ENCODE measurements around the gene CCDC87. TPM values are rescaled to one million over a fixed set of nuclear protein-coding genes. Genes with fewer than 3 reads are reported as not detected.
A peak's percentile ranks its signal among the peaks of the same experiment; 100 is the strongest.
"Not testable (repeated sequence)": the region's sequence is repeated elsewhere in the genome, so short reads cannot be mapped to it uniquely, and the experiment has no call there.

The CCDC87 gene, protein sequence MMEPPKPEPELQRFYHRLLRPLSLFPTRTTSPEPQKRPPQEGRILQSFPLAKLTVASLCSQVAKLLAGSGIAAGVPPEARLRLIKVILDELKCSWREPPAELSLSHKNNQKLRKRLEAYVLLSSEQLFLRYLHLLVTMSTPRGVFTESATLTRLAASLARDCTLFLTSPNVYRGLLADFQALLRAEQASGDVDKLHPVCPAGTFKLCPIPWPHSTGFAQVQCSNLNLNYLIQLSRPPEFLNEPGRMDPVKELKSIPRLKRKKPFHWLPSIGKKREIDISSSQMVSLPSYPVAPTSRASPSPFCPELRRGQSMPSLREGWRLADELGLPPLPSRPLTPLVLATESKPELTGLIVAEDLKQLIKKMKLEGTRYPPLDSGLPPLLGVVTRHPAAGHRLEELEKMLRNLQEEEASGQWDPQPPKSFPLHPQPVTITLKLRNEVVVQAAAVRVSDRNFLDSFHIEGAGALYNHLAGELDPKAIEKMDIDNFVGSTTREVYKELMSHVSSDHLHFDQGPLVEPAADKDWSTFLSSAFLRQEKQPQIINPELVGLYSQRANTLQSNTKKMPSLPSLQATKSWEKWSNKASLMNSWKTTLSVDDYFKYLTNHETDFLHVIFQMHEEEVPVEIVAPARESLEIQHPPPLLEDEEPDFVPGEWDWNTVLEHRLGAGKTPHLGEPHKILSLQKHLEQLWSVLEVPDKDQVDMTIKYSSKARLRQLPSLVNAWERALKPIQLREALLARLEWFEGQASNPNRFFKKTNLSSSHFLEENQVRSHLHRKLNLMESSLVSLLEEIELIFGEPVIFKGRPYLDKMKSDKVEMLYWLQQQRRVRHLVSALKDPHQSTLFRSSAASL
- total RNA-seq (0.36 and 0.53 TPM in 2 replicates), polyA plus RNA-seq (0.22 TPM in 1 of 2 replicates, not detected in the other)

DNA sequence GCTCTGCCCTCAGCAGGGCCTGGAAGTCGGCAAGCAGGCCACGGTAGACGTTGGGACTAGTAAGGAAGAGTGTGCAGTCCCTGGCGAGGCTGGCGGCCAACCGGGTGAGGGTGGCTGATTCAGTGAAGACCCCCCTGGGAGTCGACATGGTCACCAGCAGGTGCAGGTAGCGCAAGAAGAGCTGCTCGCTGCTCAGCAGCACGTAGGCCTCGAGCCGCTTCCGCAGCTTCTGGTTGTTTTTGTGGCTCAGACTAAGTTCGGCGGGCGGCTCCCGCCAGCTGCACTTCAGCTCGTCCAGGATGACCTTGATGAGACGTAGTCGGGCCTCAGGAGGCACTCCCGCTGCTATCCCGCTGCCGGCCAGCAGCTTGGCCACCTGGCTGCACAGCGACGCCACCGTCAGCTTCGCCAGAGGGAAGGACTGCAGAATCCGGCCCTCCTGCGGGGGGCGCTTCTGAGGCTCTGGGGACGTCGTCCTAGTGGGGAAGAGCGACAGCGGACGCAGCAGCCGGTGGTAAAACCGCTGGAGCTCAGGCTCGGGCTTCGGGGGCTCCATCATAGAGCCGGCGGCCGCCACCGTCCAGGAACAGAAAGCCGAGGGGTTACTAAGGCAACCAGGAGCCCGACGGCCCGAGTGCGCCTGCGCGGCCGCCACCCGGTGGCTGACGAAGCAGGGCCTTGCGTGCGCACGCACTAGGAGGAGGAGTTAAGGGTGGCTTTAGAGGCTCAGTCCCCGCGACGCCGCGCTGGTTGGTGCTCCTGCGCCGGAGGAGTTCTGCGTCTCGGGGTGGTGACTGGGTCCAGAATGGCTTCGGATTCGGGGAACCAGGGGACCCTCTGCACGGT, at the start of gene CCDC87, which contains the start of gene CCS:
Gene CCDC87, minus strand, starts transcription at position 607 of the 846 bp plus-strand sequence. Its CDS starts 48 bp downstream, at position 559.
Gene CCS, plus strand, starts transcription at position 729 of the 846 bp plus-strand sequence. Its CDS starts 77 bp downstream, at position 806.
- Histone ChIP-seq H3K4me1 (ENCODE audit: insufficient read depth) (peaks cover 15% of the 10 kb centered on the region), H3K9me3 (ENCODE audit: low read depth) (no peaks in the 10 kb centered on the region), H3K27me3 (no peaks in the 10 kb centered on the region), H3K4me2 (peak within 1 kb of the TSS; percentile 91), H4K20me1 (ENCODE audit: insufficient read depth, poor library complexity, severe bottlenecking) (no peaks in the 10 kb centered on the region), H2AFZ (peak within 1 kb of the TSS; percentile 95), H3K36me3 (replicated peaks; ENCODE audit: insufficient read depth, low read depth) (no peaks in the 10 kb centered on the region), H3K27ac (peak within 1 kb of the TSS; percentile 84), H3K79me2 (peaks cover 36% of the 10 kb centered on the region), H3K4me3 (peak within 1 kb of the TSS; percentile 69), H3K9me2 (replicated peaks; ENCODE audit: insufficient read depth) (no peaks in the 10 kb centered on the region)
- DNase-seq (ENCODE audit: low spot score), result peak; percentile 99
- WGBS (ENCODE audit: low lambda C conversion rate, missing lambda C conversion rate), result 19% methylated on average over 61 of the region's 68 CpGs
- TF ChIP-seq EZH2 (IDR thresholded peaks at IDR 0.05; ENCODE audit: borderline replicate concordance), result no peak
- no peak for TF ChIP-seq EZH2phosphoT487 (IDR thresholded peaks at IDR 0.05; ENCODE audit: low read depth, severe bottlenecking, unreplicated experiment)
- TF ChIP-seq, protein P1, sequence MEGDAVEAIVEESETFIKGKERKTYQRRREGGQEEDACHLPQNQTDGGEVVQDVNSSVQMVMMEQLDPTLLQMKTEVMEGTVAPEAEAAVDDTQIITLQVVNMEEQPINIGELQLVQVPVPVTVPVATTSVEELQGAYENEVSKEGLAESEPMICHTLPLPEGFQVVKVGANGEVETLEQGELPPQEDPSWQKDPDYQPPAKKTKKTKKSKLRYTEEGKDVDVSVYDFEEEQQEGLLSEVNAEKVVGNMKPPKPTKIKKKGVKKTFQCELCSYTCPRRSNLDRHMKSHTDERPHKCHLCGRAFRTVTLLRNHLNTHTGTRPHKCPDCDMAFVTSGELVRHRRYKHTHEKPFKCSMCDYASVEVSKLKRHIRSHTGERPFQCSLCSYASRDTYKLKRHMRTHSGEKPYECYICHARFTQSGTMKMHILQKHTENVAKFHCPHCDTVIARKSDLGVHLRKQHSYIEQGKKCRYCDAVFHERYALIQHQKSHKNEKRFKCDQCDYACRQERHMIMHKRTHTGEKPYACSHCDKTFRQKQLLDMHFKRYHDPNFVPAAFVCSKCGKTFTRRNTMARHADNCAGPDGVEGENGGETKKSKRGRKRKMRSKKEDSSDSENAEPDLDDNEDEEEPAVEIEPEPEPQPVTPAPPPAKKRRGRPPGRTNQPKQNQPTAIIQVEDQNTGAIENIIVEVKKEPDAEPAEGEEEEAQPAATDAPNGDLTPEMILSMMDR (IDR thresholded peaks at IDR 0.05; ENCODE audit: poor library complexity), result peak; percentile 68

DNA sequence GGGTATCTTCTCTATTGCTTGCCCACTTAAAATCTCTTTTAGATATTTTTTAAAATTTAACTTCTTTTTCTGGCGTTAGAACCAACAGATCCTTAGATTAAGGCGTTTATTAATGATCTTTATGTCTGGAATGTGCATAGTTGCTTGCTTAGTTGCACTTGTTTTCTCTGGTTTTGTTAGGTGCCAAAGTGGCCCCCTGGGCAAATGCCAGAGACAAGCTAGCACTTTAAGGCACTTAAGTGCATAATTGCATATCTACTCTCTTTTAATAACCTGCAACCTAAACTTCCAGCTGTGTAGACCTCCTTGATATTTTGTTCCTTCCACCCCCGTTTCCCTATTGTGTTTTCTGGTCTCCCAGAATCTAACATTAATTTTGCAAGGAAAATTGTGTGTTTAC, 49.0 kb upstream of the CCDC87 start:
- H3K9me2 ChIP-seq (replicated peaks; ENCODE audit: insufficient read depth), result no peaks in the 10 kb centered on the region
- 35% methylated on average over 3 of the region's 3 CpGs for WGBS (ENCODE audit: low lambda C conversion rate, missing lambda C conversion rate)
- TF ChIP-seq, protein P1 (IDR thresholded peaks at IDR 0.05; ENCODE audit: poor library complexity), result no peak
- TF ChIP-seq EZH2 (IDR thresholded peaks at IDR 0.05; ENCODE audit: borderline replicate concordance) (no peak), EZH2phosphoT487 (IDR thresholded peaks at IDR 0.05; ENCODE audit: low read depth, severe bottlenecking, unreplicated experiment) (no peak)
- H3K36me3 ChIP-seq (replicated peaks; ENCODE audit: insufficient read depth, low read depth), result peaks cover 3% of the 10 kb centered on the region
- no peak for DNase-seq (ENCODE audit: low spot score)
- H3K27me3 ChIP-seq, result no peaks in the 10 kb centered on the region
- peak overlapping the region; percentile 96 for H3K4me2 ChIP-seq
- H3K27ac ChIP-seq, result no peak overlapping the region
- peaks cover 49% of the 10 kb centered on the region for H3K4me1 ChIP-seq (ENCODE audit: insufficient read depth)
- H3K9me3 ChIP-seq (ENCODE audit: low read depth), result no peaks in the 10 kb centered on the region
- H3K79me2 ChIP-seq, result peaks cover 91% of the 10 kb centered on the region
- peak overlapping the region; percentile 47 for H3K4me3 ChIP-seq
- no peak overlapping the region for H2AFZ ChIP-seq
- H4K20me1 ChIP-seq (ENCODE audit: insufficient read depth, poor library complexity, severe bottlenecking), result peaks cover 78% of the 10 kb centered on the region

DNA sequence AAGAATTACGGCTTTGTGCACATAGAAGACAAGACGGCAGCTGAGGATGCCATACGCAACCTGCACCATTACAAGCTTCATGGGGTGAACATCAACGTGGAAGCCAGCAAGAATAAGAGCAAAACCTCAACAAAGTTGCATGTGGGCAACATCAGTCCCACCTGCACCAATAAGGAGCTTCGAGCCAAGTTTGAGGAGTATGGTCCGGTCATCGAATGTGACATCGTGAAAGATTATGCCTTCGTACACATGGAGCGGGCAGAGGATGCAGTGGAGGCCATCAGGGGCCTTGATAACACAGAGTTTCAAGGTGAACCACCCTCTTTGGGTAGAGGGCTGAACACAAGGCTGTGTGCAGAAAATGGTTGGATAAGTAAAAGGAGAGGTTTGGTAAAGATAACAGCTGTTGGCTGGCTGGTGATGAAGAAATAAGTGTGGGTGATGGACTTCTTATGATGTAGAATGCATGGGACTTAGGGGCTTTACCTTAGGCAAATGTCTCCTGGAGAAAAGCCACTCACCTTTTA, 47.0 kb upstream of the CCDC87 start:
- Histone ChIP-seq H3K4me3 (peak overlapping the region; percentile 47), H4K20me1 (ENCODE audit: insufficient read depth, poor library complexity, severe bottlenecking) (peaks cover 59% of the 10 kb centered on the region), H3K4me2 (peak overlapping the region; percentile 96), H3K79me2 (peaks cover 91% of the 10 kb centered on the region), H3K4me1 (ENCODE audit: insufficient read depth) (peaks cover 48% of the 10 kb centered on the region)
- DNase-seq (ENCODE audit: low spot score); H3K27me3 ChIP-seq; H3K27ac ChIP-seq; H3K9me3 ChIP-seq (ENCODE audit: low read depth); H2AFZ ChIP-seq; H3K9me2 ChIP-seq (replicated peaks; ENCODE audit: insufficient read depth); H3K36me3 ChIP-seq (replicated peaks; ENCODE audit: insufficient read depth, low read depth): not testable (repeated sequence)
- WGBS (ENCODE audit: low lambda C conversion rate, missing lambda C conversion rate), result 49% methylated on average over 10 of the region's 10 CpGs

Data from hepatocyte (in vitro differentiated cells).